Measurements from ENCODE around the gene PYM1.
A peak's percentile ranks its signal among the peaks of the same experiment; 100 is the strongest.

The PYM1 gene

GRCh38 chr12:55927588-55928502 lies at the start of gene PYM1 (continued):
- TF ChIP-seq ZNF366 (tag by site-specific recombination; conservative IDR thresholded peaks at IDR 0.05) (peak; percentile 61; the same call in 1 of the 2 replicates), ZNF239 (tag by site-specific recombination; IDR thresholded peaks at IDR 0.05) (no peak), PBX3 (CRISPR knock-in tag; IDR thresholded peaks at IDR 0.05) (peak; percentile 38; the same call in 1 of the 2 replicates), ZNF121 (tag by site-specific recombination; IDR thresholded peaks at IDR 0.05) (peak; percentile 80), ZNF624 (tag by site-specific recombination; IDR thresholded peaks at IDR 0.05) (0 out of 2 replicates have a peak, but pooled peaks have one; percentile 4), ZNF391 (tag by site-specific recombination; IDR thresholded peaks at IDR 0.05; ENCODE audit: borderline replicate concordance, low read depth) (no peak), ZNF692 (tag by site-specific recombination; IDR thresholded peaks at IDR 0.05) (0 out of 2 replicates have a peak, but pooled peaks have one; percentile 19), ZNF114 (tag by site-specific recombination; IDR thresholded peaks at IDR 0.05) (no peak), ZBTB8A (tag by site-specific recombination; IDR thresholded peaks at IDR 0.05) (peak; percentile 56; the same call in 1 of the 2 replicates), ZBTB44 (tag by site-specific recombination; IDR thresholded peaks at IDR 0.05) (no peak), ZNF561 (tag by site-specific recombination; IDR thresholded peaks at IDR 0.05; ENCODE audit: borderline replicate concordance) (peak; percentile 34; the same call in 1 of the 2 replicates), ZNF416 (tag by site-specific recombination; IDR thresholded peaks at IDR 0.05) (no peak), AEBP2 (tag by site-specific recombination; IDR thresholded peaks at IDR 0.05; ENCODE audit: borderline replicate concordance) (no peak), KLF7 (tag by site-specific recombination; IDR thresholded peaks at IDR 0.05; ENCODE audit: borderline replicate concordance) (0 out of 2 replicates have a peak, but pooled peaks have one; percentile 8), ZNF658 (tag by site-specific recombination; IDR thresholded peaks at IDR 0.05) (no peak), ZNF148 (tag by site-specific recombination; IDR thresholded peaks at IDR 0.05; ENCODE audit: borderline replicate concordance) (no peak), MZF1 (tag by site-specific recombination; IDR thresholded peaks at IDR 0.05; ENCODE audit: borderline replicate concordance) (no peak), WT1 (tag by site-specific recombination; IDR thresholded peaks at IDR 0.05) (no peak), ZFP3 (tag by site-specific recombination; IDR thresholded peaks at IDR 0.05; ENCODE audit: low read depth) (no peak), OSR2 (tag by site-specific recombination; IDR thresholded peaks at IDR 0.05) (no peak), ZNF571 (tag by site-specific recombination; IDR thresholded peaks at IDR 0.05) (no peak), ZEB2 (tag by site-specific recombination; IDR thresholded peaks at IDR 0.05) (no peak; the same call in 1 of the 2 replicates), ZNF175 (tag by site-specific recombination; IDR thresholded peaks at IDR 0.05) (no peak), ZNF530 (tag by site-specific recombination; IDR thresholded peaks at IDR 0.05; ENCODE audit: low read depth) (no peak), TRIM28 (IDR thresholded peaks at IDR 0.05; ENCODE audit: borderline replicate concordance, low read length) (no peak), ZNF398 (tag by site-specific recombination; IDR thresholded peaks at IDR 0.05) (no peak), ZNF404 (tag by site-specific recombination; IDR thresholded peaks at IDR 0.05) (no peak), ZNF585B (tag by site-specific recombination; IDR thresholded peaks at IDR 0.05) (no peak), ZBTB48 (tag by site-specific recombination; IDR thresholded peaks at IDR 0.05) (peak; percentile 73), KLF9 (tag by site-specific recombination; IDR thresholded peaks at IDR 0.05; ENCODE audit: low read depth) (0 out of 2 replicates have a peak, but pooled peaks have one; percentile 42)
